Chondrocyte (in vitro differentiated cells): ENCODE measurements around the gene TMEM132C. TPM values are rescaled to one million over a fixed set of nuclear protein-coding genes. Genes with fewer than 3 reads are reported as not detected.

Experiments used
- DNase-seq: peaks from one replicate; pipeline ENCODE4 v3.0.0; 2021; ENCODE audit warnings: mixed read lengths, low spot score
- H3K27ac Mint-ChIP-seq: one replicate; pipeline ENCODE4 v1.8.0; 2021; ENCODE audit warnings: mild to moderate bottlenecking, moderate library complexity, mixed read lengths; ENCODE audit not compliant: unreplicated experiment
- H3K27me3 Mint-ChIP-seq: 2 replicates; pipeline ENCODE4 v1.8.0; 2021; ENCODE audit warnings: low read depth, mixed read lengths
- H3K36me3 Mint-ChIP-seq: 2 replicates; pipeline ENCODE4 v1.8.0; 2021; ENCODE audit warnings: low read depth, mixed read lengths
- H3K4me1 Mint-ChIP-seq: 2 replicates; pipeline ENCODE4 v1.8.0; 2021; ENCODE audit warnings: low read depth, mild to moderate bottlenecking, mixed read lengths
- H3K4me3 Mint-ChIP-seq: one replicate; pipeline ENCODE4 v1.8.0; 2021; ENCODE audit warnings: mild to moderate bottlenecking, moderate library complexity, mixed read lengths; ENCODE audit not compliant: unreplicated experiment
- H3K9me3 Mint-ChIP-seq: 2 replicates; pipeline ENCODE4 v1.8.0; 2021; ENCODE audit warnings: low read depth, mixed read lengths
- CTCF ChIP-seq: fragments of 200-600 bp; sonication (generic); IDR thresholded peaks from 2 replicates; pipeline ENCODE4 v1.5.0; 2021; ENCODE audit warnings: antibody characterized with exemption, mild to moderate bottlenecking, moderate library complexity
- total RNA-seq: library from RNA; stranded (reverse); gene quantifications from 3 replicates; pipeline ENCODE4 v1.2.1, GENCODE V29; 2021

Gene TMEM132C
- total RNA-seq, 1 donor from 2014 or later = not detected

DNA sequence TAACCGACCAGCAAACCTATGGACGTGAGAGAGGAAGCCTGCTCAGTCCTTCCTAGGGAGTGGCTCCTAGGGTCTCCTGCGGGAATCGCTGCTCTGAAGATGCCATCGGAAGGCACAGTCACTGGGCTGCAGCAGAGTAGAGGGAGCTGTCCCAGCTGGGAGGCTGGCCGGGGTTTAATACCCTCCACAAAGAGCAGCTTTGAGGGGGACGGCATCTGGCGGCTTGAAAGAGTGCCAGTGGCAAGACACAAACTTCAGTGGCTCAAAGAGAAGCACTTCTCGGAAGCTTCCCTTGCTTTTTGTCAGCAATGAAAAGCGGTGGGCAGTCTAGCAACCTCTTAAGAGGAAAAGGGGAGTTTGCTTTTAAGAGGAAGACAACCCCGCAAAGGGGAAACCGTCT lies 114.6 kb downstream of the TMEM132C start:
- H3K27ac Mint-ChIP-seq = no peak overlapping the region
- H3K36me3 Mint-ChIP-seq = no peaks in the 10 kb centered on the region
- TF ChIP-seq CTCF = no peak
- DNase-seq = no peak
- H3K4me3 Mint-ChIP-seq = no peak overlapping the region
- peaks cover 24% of the 10 kb centered on the region for H3K27me3 Mint-ChIP-seq
- H3K9me3 Mint-ChIP-seq = peaks cover 3% of the 10 kb centered on the region
- no peaks in the 10 kb centered on the region for H3K4me1 Mint-ChIP-seq

GRCh38 chr12:128381946-128382345 lies 115.0 kb downstream of the TMEM132C start:
- DNase-seq = no peak
- Mint-ChIP-seq H3K27ac (no peak overlapping the region), H3K36me3 (no peaks in the 10 kb centered on the region), H3K4me3 (no peak overlapping the region), H3K4me1 (no peaks in the 10 kb centered on the region), H3K9me3 (peaks cover 3% of the 10 kb centered on the region), H3K27me3 (peaks cover 24% of the 10 kb centered on the region)
- no peak for TF ChIP-seq CTCF

DNA sequence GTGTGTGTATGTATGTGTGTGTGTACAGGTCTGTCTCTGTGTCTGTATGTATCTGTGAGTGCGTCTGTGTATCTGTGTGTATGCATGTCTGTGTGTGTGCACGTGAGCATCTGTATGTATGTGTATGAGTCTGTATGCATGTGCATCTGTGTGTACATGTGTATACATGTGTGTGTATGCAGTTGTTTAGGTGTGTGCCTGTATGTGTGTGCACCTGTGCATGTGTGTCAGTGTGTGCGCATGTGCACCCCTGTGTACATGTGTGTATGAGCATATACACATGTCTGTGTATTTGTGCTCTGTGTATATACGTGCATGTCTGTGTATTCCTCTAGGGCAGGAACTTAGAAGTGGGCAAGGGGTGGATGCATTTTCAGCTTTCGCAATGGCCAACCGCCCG lies 116.0 kb downstream of the TMEM132C start:
- H3K9me3 Mint-ChIP-seq = no peaks in the 10 kb centered on the region
- H3K4me1 Mint-ChIP-seq = no peaks in the 10 kb centered on the region
- H3K36me3 Mint-ChIP-seq = no peaks in the 10 kb centered on the region
- DNase-seq = no peak
- no peak overlapping the region for H3K4me3 Mint-ChIP-seq
- no peak for TF ChIP-seq CTCF
- no peak overlapping the region for H3K27ac Mint-ChIP-seq
- H3K27me3 Mint-ChIP-seq = peaks cover 24% of the 10 kb centered on the region

GRCh38 chr12:128383357-128383937 lies 116.5 kb downstream of the TMEM132C start:
- H3K36me3 Mint-ChIP-seq = no peaks in the 10 kb centered on the region
- H3K27ac Mint-ChIP-seq = no peak overlapping the region
- no peaks in the 10 kb centered on the region for H3K4me1 Mint-ChIP-seq
- H3K9me3 Mint-ChIP-seq = no peaks in the 10 kb centered on the region
- DNase-seq = no peak
- H3K4me3 Mint-ChIP-seq = no peak overlapping the region
- TF ChIP-seq CTCF = no peak
- peaks cover 25% of the 10 kb centered on the region for H3K27me3 Mint-ChIP-seq

DNA sequence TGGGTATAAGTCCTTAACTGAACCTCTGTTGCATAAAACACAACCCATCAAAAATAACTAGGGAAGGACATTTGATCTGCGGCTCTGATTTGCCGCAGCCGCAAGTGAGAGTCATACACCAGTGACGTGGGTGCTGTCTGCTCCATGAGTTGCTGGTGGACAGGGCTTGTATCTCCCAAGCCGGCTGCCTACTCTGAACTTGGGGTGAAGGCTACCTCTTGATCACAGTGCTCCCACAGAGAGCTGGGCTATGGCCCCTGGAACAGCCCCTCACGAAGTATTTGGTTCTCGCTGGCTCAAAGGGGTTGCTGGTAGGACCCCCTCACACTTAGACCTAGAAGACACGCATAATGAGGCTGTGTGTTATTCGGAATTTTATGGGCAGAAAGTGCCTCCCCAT lies 118.8 kb downstream of the TMEM132C start:
- H3K27me3 Mint-ChIP-seq = peaks cover 30% of the 10 kb centered on the region
- no peak overlapping the region for H3K27ac Mint-ChIP-seq
- no peaks in the 10 kb centered on the region for H3K36me3 Mint-ChIP-seq
- no peaks in the 10 kb centered on the region for H3K9me3 Mint-ChIP-seq
- no peaks in the 10 kb centered on the region for H3K4me1 Mint-ChIP-seq
- H3K4me3 Mint-ChIP-seq = no peak overlapping the region
- no peak for TF ChIP-seq CTCF
- no peak for DNase-seq
